Limb (tissue), 2 donors: ENCODE data around the gene ACVR2B.

Source experiments
- DNase-seq, 2 donors: peaks; one replicate each; pipeline ENCODE4 v3.0.0-alpha.2; 2016; ENCODE audit errors: extremely low spot score in 2 of 2

ACVR2B gene

DNA sequence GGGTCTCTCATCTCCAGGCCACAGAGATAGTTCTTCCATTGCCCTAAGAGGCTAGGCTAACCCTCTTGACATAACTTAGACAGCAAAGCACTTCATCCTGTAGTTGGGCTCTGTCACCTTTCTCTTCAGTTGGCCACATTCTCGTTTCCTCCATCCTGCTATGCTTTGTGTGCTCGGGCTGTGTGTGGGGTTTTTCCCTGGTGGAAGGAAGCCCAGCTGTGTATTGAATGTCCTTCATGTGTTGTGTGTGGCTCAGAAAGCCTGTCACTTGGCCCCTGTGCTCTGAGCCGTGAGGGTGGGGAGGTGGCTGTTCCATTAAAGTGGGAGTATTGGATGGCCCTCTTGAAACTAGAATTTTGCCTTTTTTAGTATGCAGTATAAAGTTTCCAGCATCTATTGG lies 33.6 kb downstream of the ACVR2B start:
- no peak for DNase-seq

DNA sequence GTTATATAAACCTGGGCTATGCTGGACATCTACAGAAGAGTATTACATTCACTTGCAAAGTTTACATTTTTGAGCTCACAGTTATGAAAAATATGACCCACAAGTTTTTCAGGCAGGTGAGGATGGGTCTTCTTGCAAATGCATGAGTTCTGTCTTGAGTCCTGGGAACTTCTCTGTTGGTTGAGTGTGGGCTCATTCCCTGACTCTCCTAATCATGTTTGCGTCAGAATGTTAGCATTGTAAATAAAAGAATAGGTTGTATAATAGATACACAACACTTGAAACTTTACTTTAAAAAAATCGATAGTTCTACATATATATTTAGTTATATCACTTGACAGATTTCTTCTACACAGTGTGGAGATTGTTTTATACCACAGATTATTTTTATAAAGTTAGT lies 35.3 kb downstream of the ACVR2B start:
- DNase-seq: no peak

DNA sequence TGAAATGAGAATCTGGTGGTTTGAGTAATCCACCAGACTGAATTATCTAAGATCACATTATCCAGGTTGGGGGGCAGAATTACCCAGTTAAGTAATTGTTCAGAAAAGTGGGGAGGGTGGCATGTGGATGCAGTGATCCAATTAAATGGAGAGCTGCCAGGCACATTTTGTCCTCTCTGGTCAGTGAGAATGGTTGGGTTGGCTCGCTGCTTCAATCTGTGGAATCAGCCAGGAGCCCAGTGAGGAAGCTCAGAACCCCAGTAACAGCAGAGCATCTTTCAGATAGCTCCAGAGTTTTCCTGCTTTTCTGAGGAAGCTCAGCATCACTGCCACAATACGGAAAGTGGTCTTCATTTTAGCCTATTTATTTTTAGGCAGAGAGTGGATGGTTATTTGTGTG lies 36.1 kb downstream of the ACVR2B start:
- DNase-seq: no peak

DNA sequence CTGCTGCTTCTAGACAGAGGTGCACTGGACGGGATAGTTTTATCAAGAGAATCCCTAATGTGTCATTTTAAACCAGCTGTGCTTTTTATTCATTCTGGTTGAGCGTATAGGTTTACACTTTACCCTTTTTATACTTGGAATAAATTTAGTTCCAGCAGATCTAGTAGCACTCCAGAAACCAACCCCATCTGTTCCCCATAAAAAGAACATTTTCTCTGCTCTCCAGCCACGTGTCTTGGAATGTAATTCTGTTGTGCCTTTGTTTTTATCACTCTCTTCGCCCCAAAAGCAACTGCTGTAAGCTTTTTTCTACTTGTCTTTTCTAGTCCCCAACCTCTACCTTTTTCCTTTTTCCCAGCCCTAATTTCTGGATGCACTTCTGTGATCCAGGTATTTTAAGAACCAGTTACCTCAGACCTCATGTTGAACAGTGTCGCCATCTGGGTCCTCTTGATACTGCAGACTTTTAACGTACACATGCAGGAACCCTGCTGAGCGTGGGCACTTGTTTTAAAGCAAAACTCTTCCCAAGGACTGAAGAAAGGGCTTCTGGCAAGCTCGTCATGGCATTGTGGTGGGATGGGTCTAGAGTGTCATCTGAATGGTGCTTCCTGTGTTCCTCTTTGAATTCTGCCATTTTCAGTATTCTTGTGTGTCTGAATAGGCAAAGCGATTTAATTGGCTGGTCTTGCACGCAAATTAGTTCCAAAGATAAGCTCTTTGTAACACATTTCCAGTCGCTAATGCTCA lies 36.8 kb downstream of the ACVR2B start:
- DNase-seq: peak in 1 of 2 donors; percentile 47

DNA sequence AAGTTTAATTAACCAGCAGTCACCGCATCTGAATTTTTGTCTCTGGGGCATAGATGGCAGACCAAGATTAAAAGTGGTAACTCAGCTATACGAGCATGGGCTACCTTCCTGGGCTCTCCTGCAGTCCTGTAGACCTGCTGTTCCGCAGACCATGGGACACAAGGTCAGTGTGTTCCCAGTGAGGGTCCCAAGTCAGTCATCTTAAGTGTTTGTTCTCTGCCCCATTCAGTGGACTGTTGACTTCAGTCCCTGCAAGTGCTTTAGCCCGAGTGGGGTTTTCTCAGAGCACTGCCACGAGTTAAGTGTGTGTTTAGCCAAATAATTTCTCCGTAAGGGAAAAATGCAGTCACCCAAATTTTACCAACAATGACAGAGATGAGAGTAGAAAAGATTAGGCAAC lies 37.5 kb downstream of the ACVR2B start:
- no peak for DNase-seq

DNA sequence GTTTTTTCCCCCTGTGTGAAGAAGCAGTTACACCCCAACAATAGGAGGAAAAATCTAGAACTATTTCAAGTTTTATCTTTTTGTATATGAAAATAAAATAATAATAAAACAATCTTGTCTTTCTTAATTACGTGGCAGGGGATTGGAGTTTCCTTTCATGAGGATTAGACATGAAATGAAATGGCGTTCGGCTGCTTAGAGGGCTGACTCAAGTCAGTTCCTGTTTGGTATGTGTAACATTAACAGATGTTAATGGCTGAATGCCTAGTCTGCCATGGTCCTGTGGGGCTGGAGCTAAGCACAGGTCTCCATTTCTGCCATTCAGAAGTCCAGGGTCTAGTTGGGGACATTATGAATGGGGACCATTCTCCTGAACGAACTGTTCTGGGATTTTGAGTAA lies 39.3 kb downstream of the ACVR2B start:
- DNase-seq: no peak

DNA sequence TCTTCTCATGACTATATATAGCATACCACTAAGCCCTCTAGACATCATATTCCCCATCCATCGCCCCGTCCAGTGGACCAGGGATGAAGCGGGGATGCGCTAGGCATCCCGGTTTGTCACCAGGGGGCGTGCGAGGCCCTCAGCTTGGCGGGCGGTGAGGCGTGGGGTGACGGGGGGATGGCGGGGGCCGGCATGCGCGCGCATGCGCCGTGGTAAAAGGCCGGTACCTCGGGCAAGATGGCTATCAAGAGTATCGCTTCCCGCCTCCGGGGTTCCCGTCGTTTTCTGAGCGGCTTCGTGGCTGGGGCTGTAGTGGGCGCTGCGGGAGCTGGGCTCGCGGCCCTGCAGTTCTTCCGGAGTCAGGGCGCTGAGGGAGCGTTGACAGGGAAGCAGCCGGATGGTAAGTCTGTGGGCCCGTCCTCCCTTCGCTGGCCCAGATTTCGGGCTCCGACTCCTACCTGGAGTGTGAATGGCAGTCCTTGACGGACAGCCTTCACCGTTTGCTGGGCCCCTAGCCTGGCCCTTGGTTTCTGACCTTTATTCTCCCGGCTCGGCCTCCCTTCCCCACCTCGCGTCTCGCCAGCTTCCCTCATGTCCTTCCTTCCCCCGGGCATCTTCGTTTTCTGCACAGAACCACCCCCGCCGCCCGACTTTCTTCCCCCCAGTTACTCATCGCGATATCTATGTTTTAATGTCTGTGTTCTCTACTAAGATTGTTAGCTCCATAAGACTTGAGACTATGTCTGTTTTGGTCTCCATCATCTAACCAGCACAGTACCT lies 42.6 kb downstream of the ACVR2B start, which contains the start of gene EXOG:
Gene EXOG (plus strand): TSS at position 210 of the 780 bp plus-strand sequence. CDS start 28 bp downstream, at position 238.
- peak; percentile 93 to 98 for DNase-seq

DNA sequence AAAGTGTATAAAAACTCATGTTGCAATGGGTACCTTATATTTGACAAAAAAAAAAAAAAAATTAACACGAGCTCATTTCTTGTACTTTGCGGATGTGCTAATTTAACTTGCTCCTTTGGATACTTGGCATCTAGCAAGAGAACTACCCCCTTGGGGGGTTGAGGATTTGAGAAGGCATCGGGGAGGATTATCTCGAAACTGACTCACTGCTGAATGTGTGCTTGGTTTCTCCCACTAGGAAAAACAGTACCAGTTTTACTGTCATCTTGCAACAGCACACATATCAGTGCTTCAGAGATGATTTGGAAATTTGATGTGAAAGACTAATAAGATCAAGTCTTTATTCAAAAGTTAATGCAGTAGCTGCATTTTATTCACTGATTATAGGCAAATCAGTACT lies 43.3 kb downstream of the ACVR2B start:
- DNase-seq: no peak

DNA sequence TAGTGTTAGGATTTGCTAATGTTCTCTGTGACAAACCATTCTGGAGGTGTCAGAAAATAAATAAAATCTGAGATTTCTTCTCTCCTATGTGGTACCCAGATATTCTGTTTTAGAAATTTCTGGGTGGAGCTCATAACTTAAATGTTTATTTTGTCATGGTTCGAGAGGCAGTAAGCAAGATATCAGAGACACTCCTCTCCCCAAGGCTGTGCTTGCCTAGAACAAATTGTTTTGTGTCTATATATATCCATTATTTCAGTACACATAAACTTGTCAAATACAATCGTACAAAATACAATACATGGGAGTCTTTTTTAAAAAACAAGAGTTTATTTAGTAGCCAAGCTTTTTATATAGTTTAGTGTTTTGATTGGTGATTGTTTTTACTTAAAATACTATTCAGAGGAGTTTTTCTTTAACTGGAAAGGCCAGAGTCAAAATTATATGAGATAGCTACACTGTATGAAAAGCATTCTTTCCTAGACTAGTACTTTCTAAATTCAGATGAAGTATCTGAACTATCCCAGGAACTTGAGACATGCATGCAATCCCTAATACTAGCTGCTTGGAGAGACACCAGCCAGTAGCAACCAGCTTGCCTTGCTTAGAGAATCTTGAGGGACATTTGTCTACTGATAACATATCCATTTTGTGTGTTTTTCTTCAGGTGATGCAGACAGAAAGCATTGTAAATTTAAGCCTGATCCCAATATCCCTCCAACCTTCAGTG lies 47.2 kb downstream of the ACVR2B start:
- no peak for DNase-seq

DNA sequence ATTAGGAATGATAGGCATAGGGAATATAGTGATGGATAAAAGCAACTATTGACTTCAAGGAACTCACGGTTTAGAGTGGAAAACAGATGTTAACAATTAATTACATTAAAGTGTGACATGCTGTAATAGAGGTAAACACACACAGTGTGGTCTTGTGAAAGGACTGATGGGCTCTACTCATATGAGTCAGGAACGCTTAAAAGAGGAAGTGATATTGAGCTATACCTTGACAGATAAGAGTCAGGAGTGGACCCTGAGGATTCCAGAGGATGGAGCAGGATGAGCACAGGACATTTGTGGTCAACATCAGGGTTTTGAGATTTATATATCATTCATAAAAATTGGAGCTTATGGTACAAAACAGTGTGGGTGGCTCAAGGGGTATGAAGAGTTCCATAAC lies 53.4 kb downstream of the ACVR2B start:
- no peak for DNase-seq

DNA sequence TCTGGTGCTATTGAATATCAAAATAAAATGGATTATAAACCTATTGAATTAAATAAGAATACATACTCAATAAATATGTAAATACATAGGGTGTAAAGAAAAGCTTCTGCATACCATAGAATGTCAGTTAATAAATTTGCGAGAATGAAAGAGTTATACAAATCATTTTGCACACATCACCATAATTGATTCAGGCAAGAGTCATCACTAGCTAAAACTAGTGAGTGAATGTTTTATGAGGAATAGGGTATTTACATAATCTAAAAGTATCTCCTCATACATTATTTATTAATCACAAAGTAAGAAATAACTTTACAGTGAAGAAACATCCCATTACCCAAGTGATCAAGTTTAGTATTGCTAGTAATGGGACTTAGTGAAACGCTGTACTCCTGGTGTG lies 56.0 kb downstream of the ACVR2B start:
- DNase-seq: no peak

DNA sequence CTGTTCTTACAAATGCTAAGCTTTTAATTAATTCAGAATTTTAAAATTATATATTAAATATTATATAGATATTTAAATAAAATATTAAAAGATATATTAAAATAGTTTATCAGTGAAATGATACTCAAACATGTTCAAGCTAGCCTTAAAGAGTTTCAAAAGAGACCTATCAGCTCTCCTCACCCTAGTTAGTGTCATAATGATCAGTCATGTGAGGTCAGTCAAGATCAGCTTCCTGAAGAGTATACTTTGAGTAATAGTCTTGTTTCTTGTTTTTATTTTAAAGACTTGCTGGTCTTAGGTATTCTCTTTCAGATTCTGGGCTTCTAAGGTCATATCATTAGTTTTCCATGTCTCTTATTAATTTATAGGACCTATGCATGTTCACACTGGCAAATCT lies 56.9 kb downstream of the ACVR2B start:
- no peak for DNase-seq

DNA sequence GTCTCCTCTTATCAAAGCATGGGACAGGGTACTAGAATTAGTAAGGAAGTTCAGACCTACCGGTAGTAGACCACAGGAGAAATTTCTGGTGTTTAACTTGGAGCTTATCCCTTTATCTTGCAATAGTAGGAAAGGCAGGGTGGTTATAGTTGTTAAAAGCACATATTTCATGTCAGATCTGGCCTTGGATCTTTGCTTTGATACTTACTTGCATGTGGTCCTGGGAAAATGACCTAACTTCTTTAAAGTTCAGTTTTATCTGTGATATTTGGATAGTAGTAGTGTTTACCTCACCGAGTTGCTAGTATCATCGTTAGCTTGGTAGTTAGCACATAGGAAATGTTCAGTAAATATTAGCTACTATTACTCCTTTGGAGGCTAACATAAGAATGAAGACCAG lies 57.9 kb downstream of the ACVR2B start:
- no peak for DNase-seq

DNA sequence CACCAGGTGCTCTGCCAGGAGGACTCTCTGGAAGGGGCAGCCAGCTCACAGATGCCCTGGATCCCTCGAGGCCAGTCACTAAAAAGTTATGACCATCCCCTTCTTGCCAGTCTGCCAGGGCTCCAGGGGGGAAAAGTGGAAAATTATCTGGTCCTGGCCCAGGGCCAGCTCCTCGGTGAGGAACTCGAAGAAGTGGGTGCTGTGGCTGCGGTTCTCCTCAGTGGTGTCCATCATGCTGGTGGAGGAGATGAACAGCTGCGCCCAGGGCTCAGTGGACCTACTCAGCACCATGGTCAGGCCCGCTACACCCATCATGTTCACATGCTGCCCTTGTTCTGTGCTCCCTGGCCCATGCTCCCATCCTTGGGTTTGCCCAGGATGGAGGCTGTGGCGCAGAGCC lies 61.7 kb downstream of the ACVR2B start:
- no peak for DNase-seq

DNA sequence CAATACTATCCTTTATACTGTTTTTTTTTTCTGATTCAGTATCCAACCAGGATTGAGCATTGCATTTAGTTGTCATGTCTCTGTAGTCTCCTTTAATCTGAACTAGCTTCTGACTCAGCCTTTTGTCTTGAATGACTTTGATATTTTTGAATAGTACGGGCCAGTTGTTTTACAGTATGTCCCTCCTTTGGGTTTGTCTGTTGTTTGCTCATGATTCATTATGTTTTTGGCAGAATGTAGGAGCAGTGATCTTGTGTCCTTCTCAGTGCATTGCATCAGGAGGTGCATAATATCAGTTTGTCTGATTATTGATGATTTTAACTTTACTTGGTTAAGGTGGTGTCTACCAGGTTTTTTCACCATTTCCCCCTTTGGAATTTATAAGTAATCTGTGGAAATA lies 63.0 kb downstream of the ACVR2B start:
- no peak for DNase-seq

DNA sequence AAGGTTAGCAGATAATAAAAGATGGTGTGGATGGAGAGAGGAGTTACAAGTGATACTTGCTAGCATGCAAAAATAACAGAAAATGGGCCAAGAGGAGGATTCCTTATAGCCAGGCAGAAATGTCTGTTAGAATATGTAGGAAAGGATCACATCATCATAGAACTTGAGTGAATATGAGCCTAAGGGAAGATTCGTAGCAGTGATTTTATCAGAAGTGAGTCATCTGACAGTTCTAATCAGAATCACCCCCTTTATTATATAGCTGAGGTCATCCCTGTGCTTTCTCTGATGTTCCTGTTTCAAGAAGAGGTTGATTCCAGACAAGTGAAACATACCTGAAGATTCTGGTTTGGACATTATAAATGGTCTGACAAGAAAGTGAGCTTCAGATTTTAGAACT lies 65.3 kb downstream of the ACVR2B start:
- no peak for DNase-seq

DNA sequence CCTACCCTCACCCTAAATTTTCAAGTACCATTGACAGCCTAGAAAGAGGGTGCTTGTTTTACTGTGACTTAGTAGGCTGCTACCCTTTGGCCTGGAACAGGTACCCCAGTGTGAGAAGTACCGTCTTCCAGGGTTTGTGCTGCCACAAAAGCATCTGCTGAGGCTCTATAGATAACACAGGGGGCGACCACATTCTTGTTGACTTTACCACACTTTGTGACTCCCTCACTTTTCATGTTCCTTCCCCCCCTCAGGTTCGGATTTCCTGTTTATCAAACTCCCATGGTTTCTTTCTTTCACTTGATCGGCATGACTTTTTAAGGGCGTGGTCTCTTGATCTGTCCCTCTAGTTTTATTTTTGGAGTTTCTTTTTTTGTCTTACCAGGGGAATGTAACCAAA lies 66.0 kb downstream of the ACVR2B start:
- no peak for DNase-seq

DNA sequence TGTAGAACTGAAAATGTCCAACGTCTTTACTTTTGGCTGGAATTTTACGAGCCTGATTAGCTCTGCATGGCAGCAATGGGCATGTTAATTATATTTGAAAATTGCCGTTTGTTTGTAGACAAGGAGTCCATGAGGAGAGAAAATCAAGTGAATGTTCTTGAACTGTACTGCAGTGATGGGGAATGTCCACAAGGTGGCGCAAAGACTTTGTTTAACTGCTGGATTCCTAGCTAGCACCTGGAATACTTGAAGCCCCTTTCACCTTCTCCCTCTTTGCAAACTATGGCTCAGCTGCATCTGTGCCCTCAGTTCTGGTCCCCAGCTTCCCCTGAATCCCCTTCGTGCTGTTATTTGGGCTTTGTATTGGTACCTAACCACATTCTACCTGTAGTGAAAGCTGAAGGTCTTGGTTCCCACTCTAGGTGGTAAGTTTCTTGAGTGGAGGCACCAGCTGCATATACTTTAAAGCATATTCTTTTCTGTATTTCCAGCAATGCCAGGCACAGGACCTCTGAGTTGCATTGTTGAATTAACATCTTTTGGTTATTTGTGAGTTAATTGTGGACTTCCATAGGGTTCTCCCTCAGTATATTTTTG lies 67.8 kb downstream of the ACVR2B start:
- peak; percentile 72 to 77 for DNase-seq

DNA sequence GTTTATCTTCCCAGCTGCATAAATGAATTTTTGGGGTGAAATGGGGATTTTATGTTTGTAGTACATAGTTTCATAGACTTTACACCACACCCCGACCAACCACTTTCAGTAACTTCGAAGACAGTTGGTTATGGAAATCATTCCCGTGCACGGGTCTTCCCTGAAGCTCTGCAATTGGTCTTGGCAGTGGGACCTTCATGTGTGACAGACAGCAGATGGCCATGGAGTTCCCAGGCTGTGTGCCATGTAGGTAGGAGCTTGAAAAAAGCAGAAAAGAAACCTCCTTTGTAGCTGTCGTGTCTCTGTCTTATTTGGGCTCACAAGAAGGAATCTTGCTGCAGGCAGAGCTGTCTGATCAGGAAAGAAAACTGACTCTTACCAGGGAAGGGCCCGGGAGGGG lies 68.3 kb downstream of the ACVR2B start:
- DNase-seq: no peak

DNA sequence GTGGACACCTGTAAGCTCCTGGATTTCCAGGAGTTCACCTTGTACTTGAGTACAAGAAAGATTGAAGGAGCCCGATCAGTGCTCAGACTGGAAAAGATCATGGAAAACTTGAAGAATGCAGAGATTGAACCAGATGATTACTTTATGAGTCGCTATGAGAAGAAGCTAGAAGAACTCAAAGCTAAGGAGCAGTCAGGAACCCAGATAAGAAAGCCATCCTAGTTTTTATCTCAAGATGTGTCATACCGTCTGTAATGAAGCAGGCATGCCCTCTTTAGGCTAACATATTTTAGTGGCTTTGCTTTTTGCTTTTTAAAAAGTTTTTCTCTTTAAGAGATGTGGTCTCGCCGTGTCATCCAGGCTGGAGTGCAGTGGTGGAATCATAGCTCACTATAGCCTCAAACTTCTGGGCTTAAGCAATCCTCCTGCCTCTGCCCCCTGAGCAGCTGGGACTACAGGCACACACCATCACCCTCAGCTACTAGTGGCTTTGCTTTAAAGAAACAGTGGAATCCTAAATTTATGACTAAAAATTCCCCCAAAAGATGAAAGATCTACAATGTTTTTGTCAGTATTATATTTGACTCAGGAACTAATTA lies 70.5 kb downstream of the ACVR2B start:
- no peak for DNase-seq

DNA sequence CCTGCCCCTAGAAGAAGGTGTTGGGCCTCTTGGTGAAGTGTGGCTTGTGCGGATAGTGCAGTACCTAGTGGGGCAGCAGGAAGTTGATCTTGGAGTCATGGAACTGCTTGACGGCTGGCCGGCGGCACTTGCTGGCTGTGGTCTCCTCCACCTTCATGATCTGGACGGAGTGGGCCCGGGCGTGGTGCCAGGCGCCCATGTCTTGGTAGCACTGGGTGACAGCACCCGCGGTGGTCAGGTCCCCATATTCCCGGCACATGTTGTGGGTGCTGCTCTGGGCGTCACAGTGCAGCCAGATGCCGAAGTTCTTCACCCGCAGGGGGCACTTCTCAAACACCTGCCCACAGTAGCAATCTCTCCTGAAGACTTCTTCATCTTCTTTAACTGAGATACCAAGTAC lies 73.1 kb downstream of the ACVR2B start:
- DNase-seq: no peak

DNA sequence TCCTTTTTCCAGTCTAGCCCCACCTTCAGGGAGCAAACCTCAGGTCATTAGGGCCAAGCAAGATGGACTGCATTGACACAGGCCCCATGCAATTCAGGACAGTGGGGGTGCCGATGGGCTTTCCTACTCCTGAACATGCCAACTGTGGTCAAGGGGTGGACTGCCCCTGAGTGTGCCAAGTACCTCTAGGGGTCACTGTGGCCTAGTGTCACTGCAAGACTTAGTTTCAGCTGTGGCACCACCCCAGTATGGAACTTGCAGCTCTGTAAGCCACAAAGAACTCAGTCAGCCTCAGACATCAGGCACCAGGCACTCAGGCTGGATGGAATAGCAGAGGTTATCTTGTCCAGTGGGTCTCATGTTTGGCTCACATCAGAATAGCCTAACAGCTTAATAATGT lies 74.8 kb downstream of the ACVR2B start:
- DNase-seq: no peak
